ENCODE results near the gene VSX1. TPM values are rescaled to one million over a fixed set of nuclear protein-coding genes. Genes with fewer than 3 reads are reported as not detected.

The VSX1 gene
- not detected for total RNA-seq

DNA sequence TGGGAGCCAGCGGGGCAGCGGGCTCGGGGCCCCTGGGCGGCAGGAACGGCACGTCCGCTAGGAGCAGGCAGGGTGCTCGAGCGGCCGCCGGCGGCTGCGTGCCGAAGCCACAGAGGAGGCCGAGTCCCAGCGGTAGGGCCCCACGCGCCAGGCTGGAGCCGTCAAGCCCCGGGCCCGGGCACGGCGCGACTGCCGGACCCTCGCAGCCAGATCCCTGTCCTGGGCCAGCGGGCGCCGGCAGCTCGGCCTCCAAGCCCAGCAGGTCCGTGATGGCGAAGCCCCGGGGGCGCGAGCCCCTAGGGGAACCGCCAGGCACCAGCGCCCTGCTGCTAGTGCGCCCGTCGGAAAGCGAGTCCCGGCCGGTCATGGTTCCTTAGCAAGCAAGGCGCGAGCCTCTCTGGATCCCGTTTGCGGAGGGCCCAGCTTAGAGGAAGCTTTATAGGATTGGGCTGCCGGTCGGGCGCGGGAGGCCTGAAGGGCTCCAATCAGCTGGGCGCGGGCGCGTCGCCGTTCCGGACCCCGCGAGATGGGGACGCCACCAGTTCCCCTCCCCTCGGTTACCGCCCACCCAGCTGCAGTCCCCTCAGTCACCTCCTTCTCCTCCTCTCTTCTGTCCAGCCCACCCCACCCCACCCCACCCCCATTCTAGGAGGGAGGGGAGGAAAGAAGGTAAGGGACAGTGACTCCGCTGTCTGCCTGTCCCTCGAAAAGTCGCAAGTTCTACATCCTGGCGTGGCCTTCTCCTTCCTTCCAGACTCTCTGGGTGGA is at the start of gene VSX1:
Gene VSX1 (minus strand): TSS at position 412 of the 768 bp plus-strand sequence. CDS start 45 bp downstream, at position 367.
- Histone ChIP-seq H3K9me3 (ENCODE audit: control insufficient read depth in 3 of 3, low read length in 3 of 3) (no peaks in the 10 kb centered on the region), H3K9ac (ENCODE audit: low read depth in 1 of 3, low read length in 3 of 3) (no peak within 1 kb of the TSS), H3K27me3 (ENCODE audit: control insufficient read depth in 3 of 3, insufficient read depth in 3 of 3, low read length in 3 of 3) (peaks cover 62 to 85% (median 71%) of the 10 kb centered on the region in 3 donors), H3K4me1 (ENCODE audit: control insufficient read depth in 3 of 3, insufficient read depth in 3 of 3, low read length in 3 of 3) (peaks cover 11 to 34% (median 32%) of the 10 kb centered on the region in 3 donors), H3K36me3 (ENCODE audit: control insufficient read depth in 3 of 3, insufficient read depth in 3 of 3, low read length in 3 of 3) (no peaks in the 10 kb centered on the region), H3K27ac (ENCODE audit: low read depth, low read length) (no peak within 1 kb of the TSS), H3K4me3 (ENCODE audit: low read length in 3 of 3) (no peak within 1 kb of the TSS)

- H3K36me3 ChIP-seq (ENCODE audit: control insufficient read depth in 3 of 3, insufficient read depth in 3 of 3, low read length in 3 of 3), result no peaks in the 10 kb centered on the region
- H3K9ac ChIP-seq (ENCODE audit: low read depth in 1 of 3, low read length in 3 of 3), result no peak overlapping the region
- H3K4me1 ChIP-seq (ENCODE audit: control insufficient read depth in 3 of 3, insufficient read depth in 3 of 3, low read length in 3 of 3), result no peaks in the 10 kb centered on the region
- H3K27me3 ChIP-seq (ENCODE audit: control insufficient read depth in 3 of 3, insufficient read depth in 3 of 3, low read length in 3 of 3), result peaks cover 0 to 3% (median 0%) of the 10 kb centered on the region in 3 donors
- peaks cover 0 to 2% (median 0%) of the 10 kb centered on the region in 3 donors for H3K9me3 ChIP-seq (ENCODE audit: control insufficient read depth in 3 of 3, low read length in 3 of 3)
- H3K4me3 ChIP-seq (ENCODE audit: low read length in 3 of 3), result no peak overlapping the region
- no peak overlapping the region for H3K27ac ChIP-seq (ENCODE audit: low read depth, low read length)
These were observed 48.0 kb upstream of the VSX1 start for GRCh38 chr20:25129908-25130307.

DNA sequence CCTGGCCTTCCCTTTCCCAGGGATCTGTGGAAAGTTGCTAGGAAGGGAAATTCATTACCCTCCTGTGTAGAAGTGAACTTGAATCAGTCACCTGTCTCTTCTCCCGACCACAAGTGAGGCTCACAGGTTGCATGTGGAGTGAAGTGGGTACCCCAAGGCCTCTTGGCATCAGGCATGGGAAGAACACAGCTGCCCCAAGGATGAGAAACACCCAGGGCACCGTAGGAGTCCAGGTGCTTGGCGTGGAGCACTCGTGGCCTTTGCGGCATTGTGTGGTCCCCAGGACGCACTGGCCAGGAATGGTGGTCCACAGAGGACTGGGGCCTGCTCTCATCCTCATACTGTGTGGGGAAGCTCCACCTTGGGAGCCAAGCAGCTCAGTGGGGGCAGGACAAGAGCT is 47.5 kb upstream of the VSX1 start:
- peaks cover 0 to 3% (median 0%) of the 10 kb centered on the region in 3 donors for H3K27me3 ChIP-seq (ENCODE audit: control insufficient read depth in 3 of 3, insufficient read depth in 3 of 3, low read length in 3 of 3)
- H3K36me3 ChIP-seq (ENCODE audit: control insufficient read depth in 3 of 3, insufficient read depth in 3 of 3, low read length in 3 of 3), result no peaks in the 10 kb centered on the region
- H3K4me3 ChIP-seq (ENCODE audit: low read length in 3 of 3), result no peak overlapping the region
- no peak overlapping the region for H3K9ac ChIP-seq (ENCODE audit: low read depth in 1 of 3, low read length in 3 of 3)
- H3K4me1 ChIP-seq (ENCODE audit: control insufficient read depth in 3 of 3, insufficient read depth in 3 of 3, low read length in 3 of 3), result no peaks in the 10 kb centered on the region
- peaks cover 0 to 2% (median 0%) of the 10 kb centered on the region in 3 donors for H3K9me3 ChIP-seq (ENCODE audit: control insufficient read depth in 3 of 3, low read length in 3 of 3)
- no peak overlapping the region for H3K27ac ChIP-seq (ENCODE audit: low read depth, low read length)

GRCh38 chr20:25128649-25129048 is 46.7 kb upstream of the VSX1 start:
- Histone ChIP-seq H3K9me3 (ENCODE audit: control insufficient read depth in 3 of 3, low read length in 3 of 3) (peaks cover 0 to 2% (median 0%) of the 10 kb centered on the region in 3 donors), H3K4me3 (ENCODE audit: low read length in 3 of 3) (no peak overlapping the region), H3K27me3 (ENCODE audit: control insufficient read depth in 3 of 3, insufficient read depth in 3 of 3, low read length in 3 of 3) (peaks cover 0 to 3% (median 0%) of the 10 kb centered on the region in 3 donors), H3K27ac (ENCODE audit: low read depth, low read length) (no peak overlapping the region), H3K36me3 (ENCODE audit: control insufficient read depth in 3 of 3, insufficient read depth in 3 of 3, low read length in 3 of 3) (no peaks in the 10 kb centered on the region), H3K9ac (ENCODE audit: low read depth in 1 of 3, low read length in 3 of 3) (no peak overlapping the region), H3K4me1 (ENCODE audit: control insufficient read depth in 3 of 3, insufficient read depth in 3 of 3, low read length in 3 of 3) (no peaks in the 10 kb centered on the region)

GRCh38 chr20:25127761-25128537 is 46.0 kb upstream of the VSX1 start:
- Histone ChIP-seq H3K27ac (ENCODE audit: low read depth, low read length) (no peak overlapping the region), H3K27me3 (ENCODE audit: control insufficient read depth in 3 of 3, insufficient read depth in 3 of 3, low read length in 3 of 3) (peaks cover 0 to 3% (median 0%) of the 10 kb centered on the region in 3 donors), H3K9me3 (ENCODE audit: control insufficient read depth in 3 of 3, low read length in 3 of 3) (peaks cover 0 to 2% (median 0%) of the 10 kb centered on the region in 3 donors), H3K4me3 (ENCODE audit: low read length in 3 of 3) (no peak overlapping the region), H3K36me3 (ENCODE audit: control insufficient read depth in 3 of 3, insufficient read depth in 3 of 3, low read length in 3 of 3) (no peaks in the 10 kb centered on the region), H3K4me1 (ENCODE audit: control insufficient read depth in 3 of 3, insufficient read depth in 3 of 3, low read length in 3 of 3) (no peaks in the 10 kb centered on the region), H3K9ac (ENCODE audit: low read depth in 1 of 3, low read length in 3 of 3) (no peak overlapping the region)

- H3K27me3 ChIP-seq (ENCODE audit: control insufficient read depth in 3 of 3, insufficient read depth in 3 of 3, low read length in 3 of 3), result no peaks in the 10 kb centered on the region
- H3K36me3 ChIP-seq (ENCODE audit: control insufficient read depth in 3 of 3, insufficient read depth in 3 of 3, low read length in 3 of 3), result no peaks in the 10 kb centered on the region
- peaks cover 0 to 2% (median 0%) of the 10 kb centered on the region in 3 donors for H3K9me3 ChIP-seq (ENCODE audit: control insufficient read depth in 3 of 3, low read length in 3 of 3)
- no peak overlapping the region for H3K4me3 ChIP-seq (ENCODE audit: low read length in 3 of 3)
- no peak overlapping the region for H3K27ac ChIP-seq (ENCODE audit: low read depth, low read length)
- H3K9ac ChIP-seq (ENCODE audit: low read depth in 1 of 3, low read length in 3 of 3), result no peak overlapping the region
- H3K4me1 ChIP-seq (ENCODE audit: control insufficient read depth in 3 of 3, insufficient read depth in 3 of 3, low read length in 3 of 3), result no peaks in the 10 kb centered on the region
These were observed 44.5 kb upstream of the VSX1 start for GRCh38 chr20:25126204-25127029.

DNA sequence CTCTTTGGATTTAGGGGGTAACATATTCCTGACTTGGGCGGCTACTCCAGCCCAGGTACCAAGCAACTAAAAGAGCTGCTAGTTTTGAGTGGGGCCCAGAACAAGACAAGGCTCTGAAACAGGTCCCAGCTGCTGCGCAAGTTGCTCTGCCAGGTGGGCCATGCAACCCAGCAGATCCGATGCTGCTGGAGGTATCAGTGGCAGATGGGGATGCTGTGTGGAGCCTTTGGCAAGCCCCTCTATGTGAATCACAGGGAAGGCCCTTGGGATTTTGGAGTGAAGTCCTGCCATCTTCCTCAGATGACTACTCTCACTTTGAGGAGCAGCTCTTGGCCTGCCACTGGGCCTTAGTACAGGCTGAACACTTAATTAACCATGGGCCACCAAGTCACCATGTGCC is 43.7 kb upstream of the VSX1 start:
- Histone ChIP-seq H3K9ac (ENCODE audit: low read depth in 1 of 3, low read length in 3 of 3) (no peak overlapping the region), H3K27ac (ENCODE audit: low read depth, low read length) (no peak overlapping the region), H3K4me3 (ENCODE audit: low read length in 3 of 3) (no peak overlapping the region), H3K36me3 (ENCODE audit: control insufficient read depth in 3 of 3, insufficient read depth in 3 of 3, low read length in 3 of 3) (no peaks in the 10 kb centered on the region), H3K4me1 (ENCODE audit: control insufficient read depth in 3 of 3, insufficient read depth in 3 of 3, low read length in 3 of 3) (no peaks in the 10 kb centered on the region), H3K9me3 (ENCODE audit: control insufficient read depth in 3 of 3, low read length in 3 of 3) (peaks cover 0 to 2% (median 0%) of the 10 kb centered on the region in 3 donors), H3K27me3 (ENCODE audit: control insufficient read depth in 3 of 3, insufficient read depth in 3 of 3, low read length in 3 of 3) (no peaks in the 10 kb centered on the region)

- H3K4me3 ChIP-seq (ENCODE audit: low read length in 3 of 3), result no peak overlapping the region
- H3K9ac ChIP-seq (ENCODE audit: low read depth in 1 of 3, low read length in 3 of 3), result no peak overlapping the region
- H3K9me3 ChIP-seq (ENCODE audit: control insufficient read depth in 3 of 3, low read length in 3 of 3), result no peaks in the 10 kb centered on the region
- H3K27ac ChIP-seq (ENCODE audit: low read depth, low read length), result no peak overlapping the region
- peaks cover 15 to 24% (median 21%) of the 10 kb centered on the region in 3 donors for H3K4me1 ChIP-seq (ENCODE audit: control insufficient read depth in 3 of 3, insufficient read depth in 3 of 3, low read length in 3 of 3)
- H3K27me3 ChIP-seq (ENCODE audit: control insufficient read depth in 3 of 3, insufficient read depth in 3 of 3, low read length in 3 of 3), result no peaks in the 10 kb centered on the region
- no peaks in the 10 kb centered on the region for H3K36me3 ChIP-seq (ENCODE audit: control insufficient read depth in 3 of 3, insufficient read depth in 3 of 3, low read length in 3 of 3)
These were observed 39.0 kb upstream of the VSX1 start for GRCh38 chr20:25120920-25121319.

GRCh38 chr20:25120457-25120856 is 38.5 kb upstream of the VSX1 start:
- Histone ChIP-seq H3K4me3 (ENCODE audit: low read length in 3 of 3) (no peak overlapping the region), H3K27me3 (ENCODE audit: control insufficient read depth in 3 of 3, insufficient read depth in 3 of 3, low read length in 3 of 3) (no peaks in the 10 kb centered on the region), H3K27ac (ENCODE audit: low read depth, low read length) (no peak overlapping the region), H3K4me1 (ENCODE audit: control insufficient read depth in 3 of 3, insufficient read depth in 3 of 3, low read length in 3 of 3) (peaks cover 15 to 27% (median 24%) of the 10 kb centered on the region in 3 donors), H3K9ac (ENCODE audit: low read depth in 1 of 3, low read length in 3 of 3) (no peak overlapping the region), H3K9me3 (ENCODE audit: control insufficient read depth in 3 of 3, low read length in 3 of 3) (no peaks in the 10 kb centered on the region), H3K36me3 (ENCODE audit: control insufficient read depth in 3 of 3, insufficient read depth in 3 of 3, low read length in 3 of 3) (no peaks in the 10 kb centered on the region)

Data from skeletal muscle tissue (tissue), 4 donors.